GM23338 (cell line): ENCODE data around the gene PKP2. TPM values are rescaled to one million over a fixed set of nuclear protein-coding genes. Genes with fewer than 3 reads are reported as not detected.

Source experiments
- ATAC-seq: fragments of 200-7000 bp; cut with Tn5 transposase; 3 replicates; pipeline ENCODE4 v1.9.1; 2020
- DNase-seq: peaks from one replicate; pipeline ENCODE4 v3.0.0-alpha.2; 2015; ENCODE audit warnings: low spot score
- H2AFZ ChIP-seq: fragments of 200-600 bp; sonication (generic); 2 replicates; pipeline ENCODE4 v1.8.0; 2016; ENCODE audit warnings: antibody characterized with exemption, mild to moderate bottlenecking, moderate library complexity
- H3F3A ChIP-seq: fragments of 200-600 bp; sonication (generic); replicated peaks from 2 replicates; pipeline ENCODE4 v1.8.0; 2017; ENCODE audit warnings: antibody characterized with exemption, mixed run types, low read depth
- H3K27ac ChIP-seq: fragments of 200-600 bp; sonication (generic); 2 replicates; pipeline ENCODE4 v1.6.1; 2016; ENCODE audit warnings: low read depth
- H3K27me3 ChIP-seq: fragments of 200-600 bp; sonication (generic); 2 replicates; pipeline ENCODE4 v1.8.0; 2016; ENCODE audit warnings: mild to moderate bottlenecking, mixed run types, moderate library complexity; ENCODE audit not compliant: insufficient read depth
- H3K36me3 ChIP-seq: fragments of 200-600 bp; sonication (generic); 2 replicates; pipeline ENCODE4 v1.8.0; 2016; ENCODE audit warnings: mild to moderate bottlenecking; ENCODE audit not compliant: insufficient read depth
- H3K4me1 ChIP-seq: fragments of 200-600 bp; sonication (generic); 2 replicates; pipeline ENCODE4 v1.8.0; 2016; ENCODE audit warnings: mild to moderate bottlenecking, moderate library complexity; ENCODE audit not compliant: insufficient read depth
- H3K4me2 ChIP-seq: fragments of 200-600 bp; sonication (generic); 2 replicates; pipeline ENCODE4 v1.7.1; 2017; ENCODE audit warnings: mixed run types
- H3K4me3 ChIP-seq: fragments of 200-600 bp; sonication (generic); 2 replicates; pipeline ENCODE4 v1.6.1; 2016; ENCODE audit warnings: mixed run types
- H3K79me2 ChIP-seq: fragments of 200-600 bp; sonication (generic); replicated peaks from 2 replicates; pipeline ENCODE4 v1.8.0; 2017; ENCODE audit warnings: mild to moderate bottlenecking; ENCODE audit not compliant: insufficient read depth
- H3K9me2 ChIP-seq: fragments of 200-600 bp; sonication (generic); 2 replicates; pipeline ENCODE4 v1.8.0; 2017; ENCODE audit not compliant: insufficient read depth
- H4K20me1 ChIP-seq: fragments of 200-600 bp; sonication (generic); replicated peaks from 2 replicates; pipeline ENCODE4 v1.8.0; 2017; ENCODE audit warnings: mild to moderate bottlenecking; ENCODE audit not compliant: insufficient read depth
- H3K27ac Mint-ChIP-seq: 2 replicates; pipeline ENCODE4 v1.8.0; 2020; ENCODE audit warnings: inconsistent platforms, mild to moderate bottlenecking, moderate library complexity, mixed read lengths
- H3K27me3 Mint-ChIP-seq: 3 replicates; pipeline ENCODE4 v1.8.0; 2022; ENCODE audit warnings: low read depth, mild to moderate bottlenecking, moderate library complexity, mixed read lengths, inconsistent platforms; ENCODE audit not compliant: insufficient read depth, poor library complexity
- H3K36me3 Mint-ChIP-seq: 3 replicates; pipeline ENCODE4 v1.8.0; 2021; ENCODE audit warnings: low read depth, mild to moderate bottlenecking, inconsistent platforms, moderate library complexity, mixed read lengths
- H3K4me1 Mint-ChIP-seq: 3 replicates; pipeline ENCODE4 v1.8.0; 2020; ENCODE audit warnings: mild to moderate bottlenecking, inconsistent platforms, mixed read lengths
- H3K4me3 Mint-ChIP-seq: 3 replicates; pipeline ENCODE4 v1.8.0; 2021; ENCODE audit warnings: moderate library complexity, mild to moderate bottlenecking, inconsistent platforms, mixed read lengths
- H3K9me3 Mint-ChIP-seq: 3 replicates; pipeline ENCODE4 v1.8.0; 2020; ENCODE audit warnings: moderate library complexity, mild to moderate bottlenecking, inconsistent platforms, mixed read lengths
- CREB1 ChIP-seq: fragments of 250-450 bp; sonication (Bioruptor Pico); IDR thresholded peaks from 2 replicates; pipeline ENCODE4 v1.5.0; 2020; ENCODE audit warnings: low read depth, mild to moderate bottlenecking, moderate library complexity
- EZH2phosphoT487 ChIP-seq: fragments of 200-600 bp; sonication (generic); IDR thresholded peaks from one replicate; pipeline ENCODE4 v1.8.1; 2018; ENCODE audit warnings: antibody characterized with exemption; ENCODE audit not compliant: unreplicated experiment
- NANOG ChIP-seq: IDR thresholded peaks from 2 replicates; pipeline ENCODE4 v1.6.1; 2016; ENCODE audit warnings: antibody characterized with exemption, borderline replicate concordance
- REST ChIP-seq: IDR thresholded peaks from one replicate; pipeline ENCODE4 v1.6.1; 2018; ENCODE audit warnings: antibody characterized with exemption; ENCODE audit not compliant: unreplicated experiment
- STAT1 ChIP-seq: IDR thresholded peaks from one replicate; pipeline ENCODE4 v1.6.1; 2016; ENCODE audit warnings: antibody characterized with exemption; ENCODE audit not compliant: unreplicated experiment
- ZNF114 ChIP-seq: fragments of 250-450 bp; sonication (Bioruptor Pico); IDR thresholded peaks from 2 replicates; pipeline ENCODE4 v1.5.0; 2020; ENCODE audit warnings: mild to moderate bottlenecking, moderate library complexity
- ZNF331 ChIP-seq: fragments of 250-450 bp; sonication (Bioruptor Pico); IDR thresholded peaks from 2 replicates; pipeline ENCODE4 v1.5.0; 2020; ENCODE audit warnings: low read depth, mild to moderate bottlenecking, moderate library complexity
- ZNF462 ChIP-seq: fragments of 250-450 bp; sonication (Bioruptor Pico); IDR thresholded peaks from 2 replicates; pipeline ENCODE4 v1.5.0; 2020; ENCODE audit warnings: mild to moderate bottlenecking, moderate library complexity
- polyA plus RNA-seq: library from polyadenylated mRNA; unstranded; fragments of >200 nt; fragmentation: Nextera tagmentation; extraction: Ambion mirVana; gene quantifications from 2 replicates; pipeline ENCODE4 v1.2.1, GENCODE V29; 2016
- total RNA-seq: library from RNA; depleted of rRNA; stranded (reverse); fragments of >200 nt; shearing (Covaris generic); gene quantifications from 2 replicates; pipeline ENCODE4 v1.2.3, GENCODE V29; 2014
- TF ChIP-seq, protein P1 (sequence below), 2 experiments: fragments of 200-600 bp in 1 of 2; sonication (generic) in 1 of 2; conservative IDR thresholded peaks; 2 replicates each; pipeline versions ENCODE4 v1.5.1 to v1.6.1; 2016 to 2017; ENCODE audit warnings: antibody characterized with exemption in 2 of 2, low read depth in 2 of 2, mild to moderate bottlenecking in 2 of 2, moderate library complexity in 1 of 2

The PKP2 gene
- total and polyA plus RNA-seq, 2 experiments from 2014 or later = 24.6 to 47.6 TPM

DNA sequence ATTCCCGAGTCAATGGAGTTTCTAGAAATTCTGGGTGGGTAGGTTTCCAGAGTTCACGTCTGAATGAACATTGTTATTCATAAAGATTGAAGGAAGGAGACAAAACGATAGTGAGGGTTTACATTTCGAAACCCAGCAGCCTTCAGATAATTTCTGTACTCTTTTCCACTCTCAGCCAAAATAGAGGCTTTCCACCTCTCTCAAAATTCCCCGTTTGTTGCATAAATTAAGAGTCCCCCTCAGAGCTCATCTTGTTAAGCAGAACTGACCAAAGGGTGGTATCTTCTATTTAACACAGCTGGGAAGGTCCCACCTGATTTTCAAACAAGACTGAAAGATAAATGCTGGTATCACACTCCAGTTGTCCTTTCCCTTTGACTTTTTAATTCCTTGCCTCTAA, 119.4 kb downstream of the PKP2 start:
- no peak overlapping the region for H3K4me3 Mint-ChIP-seq
- Histone ChIP-seq H3K9me2 (no peaks in the 10 kb centered on the region), H3K79me2 (no peaks in the 10 kb centered on the region), H2AFZ (no peak overlapping the region), H3F3A (no peaks in the 10 kb centered on the region), H3K27ac (no peak overlapping the region), H4K20me1 (no peaks in the 10 kb centered on the region), H3K4me3 (no peak overlapping the region), H3K4me2 (no peak overlapping the region), H3K27me3 (no peaks in the 10 kb centered on the region), H3K4me1 (no peaks in the 10 kb centered on the region), H3K36me3 (no peaks in the 10 kb centered on the region)
- H3K27me3 Mint-ChIP-seq = peaks cover 2% of the 10 kb centered on the region
- DNase-seq (no peak), ATAC-seq (no peak)
- H3K9me3 Mint-ChIP-seq = no peaks in the 10 kb centered on the region
- no peaks in the 10 kb centered on the region for H3K36me3 Mint-ChIP-seq
- H3K27ac Mint-ChIP-seq = no peak overlapping the region
- no peak for TF ChIP-seq REST
- no peak for TF ChIP-seq EZH2phosphoT487
- TF ChIP-seq ZNF331 (CRISPR knock-in tag) = no peak
- TF ChIP-seq, protein P1, sequence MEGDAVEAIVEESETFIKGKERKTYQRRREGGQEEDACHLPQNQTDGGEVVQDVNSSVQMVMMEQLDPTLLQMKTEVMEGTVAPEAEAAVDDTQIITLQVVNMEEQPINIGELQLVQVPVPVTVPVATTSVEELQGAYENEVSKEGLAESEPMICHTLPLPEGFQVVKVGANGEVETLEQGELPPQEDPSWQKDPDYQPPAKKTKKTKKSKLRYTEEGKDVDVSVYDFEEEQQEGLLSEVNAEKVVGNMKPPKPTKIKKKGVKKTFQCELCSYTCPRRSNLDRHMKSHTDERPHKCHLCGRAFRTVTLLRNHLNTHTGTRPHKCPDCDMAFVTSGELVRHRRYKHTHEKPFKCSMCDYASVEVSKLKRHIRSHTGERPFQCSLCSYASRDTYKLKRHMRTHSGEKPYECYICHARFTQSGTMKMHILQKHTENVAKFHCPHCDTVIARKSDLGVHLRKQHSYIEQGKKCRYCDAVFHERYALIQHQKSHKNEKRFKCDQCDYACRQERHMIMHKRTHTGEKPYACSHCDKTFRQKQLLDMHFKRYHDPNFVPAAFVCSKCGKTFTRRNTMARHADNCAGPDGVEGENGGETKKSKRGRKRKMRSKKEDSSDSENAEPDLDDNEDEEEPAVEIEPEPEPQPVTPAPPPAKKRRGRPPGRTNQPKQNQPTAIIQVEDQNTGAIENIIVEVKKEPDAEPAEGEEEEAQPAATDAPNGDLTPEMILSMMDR (conservative IDR thresholded peaks at IDR 0.05; ENCODE audit: low read depth in 2 of 2) = no peak
- no peak for TF ChIP-seq NANOG
- no peak for TF ChIP-seq STAT1
- TF ChIP-seq ZNF462 (CRISPR knock-in tag) = no peak
- TF ChIP-seq CREB1 (CRISPR knock-in tag) = no peak
- no peak for TF ChIP-seq ZNF114 (CRISPR knock-in tag)
- H3K4me1 Mint-ChIP-seq = no peaks in the 10 kb centered on the region
